Measurements from ENCODE around the gene GNAI3.

DNA sequence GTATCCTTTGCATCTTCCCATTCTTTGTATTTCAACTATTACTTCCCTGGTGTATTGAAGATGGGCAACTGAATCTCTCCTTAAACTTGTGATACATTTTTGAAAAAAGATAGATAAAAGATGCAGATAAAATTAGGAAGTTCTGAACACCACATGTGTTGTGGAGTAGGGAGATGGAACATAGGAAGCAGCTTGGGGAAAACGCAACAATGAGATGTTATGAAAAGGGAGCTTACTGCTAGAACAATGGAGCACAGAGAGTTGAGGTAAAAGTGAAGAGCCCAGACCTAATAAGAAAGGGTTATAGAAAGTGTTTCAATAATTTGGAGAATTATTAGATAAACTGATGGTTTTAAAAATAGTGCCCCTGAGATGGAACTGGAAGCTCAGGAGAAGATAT is 20.9 kb downstream of the GNAI3 start:
- no peak for TF ChIP-seq CTCF (IDR thresholded peaks at IDR 0.05)
- TF ChIP-seq POLR2A (IDR thresholded peaks at IDR 0.05) = no peak
